Aorta (tissue), 5 donors: ENCODE data around the gene ENHO. TPM values are rescaled to one million over a fixed set of nuclear protein-coding genes. Genes with fewer than 3 reads are reported as not detected.
A peak's percentile ranks its signal among the peaks of the same experiment; 100 is the strongest.

ENCODE experiments used
- ATAC-seq: fragments of 200-7000 bp; cut with Tn5 transposase; one replicate; pipeline ENCODE4 v1.9.1; 2022; ENCODE audit warnings: moderate library complexity; ENCODE audit not compliant: low FRiP score
- DNase-seq, 2 donors: peaks; one replicate each; pipeline ENCODE4 v3.0.0-alpha.2; 2020
- H3K27ac ChIP-seq, 2 donors: one replicate each; pipeline ENCODE4 v1.5.1; 2013; ENCODE audit warnings: low read length in 2 of 2, mild to moderate bottlenecking in 2 of 2, moderate library complexity in 2 of 2, control low read depth in 1 of 2, inconsistent platforms in 1 of 2, low read depth in 1 of 2
- H3K27me3 ChIP-seq, 2 donors: one replicate each; pipeline ENCODE4 v1.6.1; 2013; ENCODE audit warnings: control low read depth in 1 of 2, low read length in 1 of 2, mild to moderate bottlenecking in 1 of 2, moderate library complexity in 1 of 2; ENCODE audit not compliant: insufficient read depth in 2 of 2, control insufficient read depth in 1 of 2
- H3K36me3 ChIP-seq, 2 donors: one replicate each; pipeline ENCODE4 v1.6.1; 2013; ENCODE audit warnings: control low read depth in 1 of 2, low read length in 1 of 2, mild to moderate bottlenecking in 1 of 2; ENCODE audit not compliant: insufficient read depth in 2 of 2, control insufficient read depth in 1 of 2
- H3K4me1 ChIP-seq, 2 donors: one replicate each; pipeline ENCODE4 v1.6.1; 2013; ENCODE audit warnings: low read length in 2 of 2, control low read depth in 1 of 2, mild to moderate bottlenecking in 1 of 2, moderate library complexity in 1 of 2; ENCODE audit not compliant: insufficient read depth in 2 of 2, control insufficient read depth in 1 of 2
- H3K4me3 ChIP-seq, 2 donors: one replicate each; pipeline ENCODE4 v1.5.1; 2013; ENCODE audit warnings: low read length in 2 of 2, control low read depth in 1 of 2, mild to moderate bottlenecking in 1 of 2
- H3K9me3 ChIP-seq: one replicate; pipeline ENCODE4 v1.6.1; 2013; ENCODE audit warnings: mild to moderate bottlenecking, low read length; ENCODE audit not compliant: control insufficient read depth
- WGBS, 2 donors: extraction: QIAGEN DNeasy Blood & Tissue Kit; methylation state at CpG; one replicate each; pipeline ENCODE4 v1.1.7; 2013; 5-methylcytosine and 5-hydroxymethylcytosine counted together
- intact Hi-C, 2 donors: fragments of 100-400 bp; cut with DNase I; formaldehyde crosslinking; loops; one replicate each; pipeline versions ENCODE4 v1.14.2 to v1.15.0; 2022
- polyA plus RNA-seq, 2 donors: library from polyadenylated mRNA; stranded (reverse); fragments of 200-250 nt; gene quantifications; one replicate each; pipeline ENCODE4 v1.2.3, GENCODE V29; 2013
- total RNA-seq, 2 donors: library from RNA; stranded (reverse); fragmentation: NEBNext Ultra II Directional; extraction: Animal tissue kit (Norgen Biotek cat#: 25700); gene quantifications; one replicate each; pipeline ENCODE4 v1.2.1, GENCODE V29; 2021
- donor health status: healthy with polysubstance abuse.
- donor health status: Bipolar disorder and iron deficiency.
- donor health status: DM: no; HTN: no; CAD: no.
- donor health status: DM: no; HTN: no; CAD: no.
- donor health status: DM: yes; HTN: yes; CAD: no.

Gene ENHO
- total and polyA plus RNA-seq, 4 donors = not detected

DNA sequence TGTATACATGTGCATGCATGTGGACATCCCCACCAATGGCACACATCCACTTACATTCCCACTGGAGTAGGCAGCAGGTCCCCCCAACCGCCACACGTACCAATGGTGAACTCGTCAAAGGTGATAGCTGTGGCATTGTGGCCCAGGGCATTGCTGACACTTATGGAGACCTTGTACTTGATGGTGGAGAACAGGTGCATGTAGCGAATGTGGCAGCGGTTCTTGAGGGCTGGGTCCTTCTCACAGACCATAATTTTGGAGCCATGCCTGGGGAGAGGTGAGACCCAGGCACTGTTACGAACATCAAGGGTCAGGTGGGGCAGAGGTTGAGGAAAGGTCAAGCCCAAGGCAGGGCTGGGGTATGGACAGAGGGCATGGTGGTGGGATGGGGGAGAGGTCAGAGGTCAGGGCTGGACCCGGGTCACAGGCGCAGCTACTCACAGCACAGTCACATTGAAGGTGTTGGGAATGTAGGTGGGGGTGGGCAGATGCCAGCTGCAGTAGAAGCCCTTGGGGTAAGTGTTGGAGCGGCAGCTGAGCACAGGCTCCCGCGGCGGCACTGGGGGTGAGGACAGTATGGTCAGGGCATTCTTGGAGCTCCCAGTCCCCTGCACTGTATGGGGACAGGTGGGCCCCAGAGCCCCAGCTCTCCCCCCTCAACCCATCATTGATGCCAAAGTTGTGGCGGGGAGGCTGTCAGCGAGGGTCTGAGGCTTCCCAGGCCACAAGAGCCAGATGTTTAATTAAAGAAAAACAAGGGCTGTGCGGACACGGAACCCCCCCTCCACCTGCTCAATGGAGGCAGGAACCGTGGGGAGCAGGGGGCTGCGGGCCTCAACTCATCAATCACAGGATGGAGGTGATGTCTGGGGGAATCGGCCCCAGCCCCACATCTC, 34.9 kb upstream of the ENHO start:
- no peak for ATAC-seq
- WGBS, 2 donors = 72% methylated on average over 19 of the region's 19 CpGs
- no peak overlapping the region for H3K27ac ChIP-seq

DNA sequence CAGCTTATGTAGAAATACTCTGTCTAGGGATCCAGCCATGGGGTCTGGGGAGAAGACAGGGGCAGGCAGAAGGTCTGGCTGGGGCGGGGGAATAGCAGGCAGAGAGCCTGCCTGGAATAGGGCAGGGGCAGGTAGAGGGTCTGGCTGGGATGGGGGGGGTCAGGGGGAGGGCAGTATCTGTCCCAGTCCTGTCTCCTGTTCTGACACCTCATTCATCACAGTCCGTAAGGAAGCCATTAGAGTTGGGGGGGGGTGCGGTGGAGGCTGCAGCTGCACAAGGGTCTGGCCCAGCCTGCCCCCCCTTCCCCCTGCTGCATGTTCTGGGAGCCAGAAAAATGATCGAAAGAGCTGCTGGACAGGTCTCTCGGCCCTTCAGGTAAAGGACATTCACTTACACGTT, 34.2 kb upstream of the ENHO start:
- H3K4me3 ChIP-seq = no peak overlapping the region
- peak; percentile 15 for DNase-seq
- H3K27ac ChIP-seq = no peak overlapping the region
- intact Hi-C loops = no loop called here
- H3K27me3 ChIP-seq = no peaks in the 10 kb centered on the region
- WGBS, 2 donors = 70 to 77% methylated on average over 6 of the region's 6 CpGs
- no peak for ATAC-seq
- no peaks in the 10 kb centered on the region for H3K4me1 ChIP-seq
- no peaks in the 10 kb centered on the region for H3K9me3 ChIP-seq
- no peaks in the 10 kb centered on the region for H3K36me3 ChIP-seq

More for the DNA sequence above, 34.9 kb upstream of the ENHO start:
- H3K4me3 ChIP-seq = no peak overlapping the region
- peaks cover 2% of the 10 kb centered on the region for H3K9me3 ChIP-seq
- no peaks in the 10 kb centered on the region for H3K36me3 ChIP-seq
- H3K27me3 ChIP-seq = no peaks in the 10 kb centered on the region
- DNase-seq = peak; percentile 40 to 60
- no peaks in the 10 kb centered on the region for H3K4me1 ChIP-seq
- intact Hi-C loops = loop anchor here in 1 of 2 donors (2.0 kb wide), 1 partner anchor 33 kb away; no protein-coding TSS in a partner anchor

DNA sequence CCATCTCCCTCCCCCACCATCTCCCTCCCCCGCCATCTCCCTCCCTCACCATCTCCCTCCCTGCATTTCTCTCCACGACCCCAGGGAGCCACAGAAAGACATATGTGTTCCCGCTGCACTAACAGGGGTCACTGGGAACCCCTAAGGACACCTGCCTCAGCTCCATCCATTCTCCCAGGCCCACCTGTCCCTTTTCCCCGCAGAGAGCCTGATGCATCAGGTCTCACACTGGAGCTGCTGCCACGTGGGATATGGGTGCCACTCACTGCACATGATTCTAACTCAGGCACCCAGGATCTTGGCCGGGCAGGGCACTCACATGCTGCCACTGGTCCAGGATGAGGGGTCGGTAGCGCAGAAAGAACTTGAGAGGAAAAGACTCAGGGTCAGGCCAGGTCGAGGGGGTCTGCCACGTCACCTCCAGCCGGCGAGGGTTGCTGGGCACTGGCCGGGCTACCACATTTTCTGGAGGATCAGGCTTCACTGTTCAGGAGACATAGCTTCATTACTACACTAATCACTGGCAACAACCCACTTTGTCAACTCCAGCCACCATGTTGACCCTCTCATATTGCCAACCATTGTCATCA, 33.2 kb upstream of the ENHO start:
- no peak overlapping the region for H3K27ac ChIP-seq
- no peaks in the 10 kb centered on the region for H3K27me3 ChIP-seq
- intact Hi-C loops = no loop called here
- no peaks in the 10 kb centered on the region for H3K4me1 ChIP-seq
- H3K36me3 ChIP-seq = no peaks in the 10 kb centered on the region
- H3K9me3 ChIP-seq = no peaks in the 10 kb centered on the region
- no peak overlapping the region for H3K4me3 ChIP-seq
- ATAC-seq = no peak
- DNase-seq = peak; percentile 20 to 27
- 87 to 89% methylated on average over 11 to 13 of the region's 13 CpGs for WGBS, 2 donors

DNA sequence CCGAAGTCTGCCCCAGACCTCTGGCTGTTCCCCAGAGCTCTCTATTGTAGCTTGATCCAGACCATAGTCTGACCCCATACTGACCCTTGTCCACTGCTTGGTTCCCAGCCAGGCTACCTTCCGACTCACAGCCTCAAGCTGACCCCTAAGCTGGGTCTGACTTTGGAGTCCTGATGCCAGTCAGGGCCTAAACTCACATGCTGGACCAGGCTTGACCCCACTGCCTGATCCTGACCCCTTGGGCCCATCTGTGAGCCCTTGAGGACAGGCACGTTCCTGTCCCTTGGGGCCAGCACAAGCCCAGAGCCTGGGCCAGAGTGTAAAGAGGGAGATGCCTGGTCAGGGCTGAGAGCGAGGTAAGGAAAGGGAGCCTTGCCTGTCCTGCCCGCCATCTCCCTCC, 32.7 kb upstream of the ENHO start:
- no peaks in the 10 kb centered on the region for H3K4me1 ChIP-seq
- H3K36me3 ChIP-seq = no peaks in the 10 kb centered on the region
- H3K27me3 ChIP-seq = no peaks in the 10 kb centered on the region
- no peaks in the 10 kb centered on the region for H3K9me3 ChIP-seq
- WGBS, 2 donors = 84 to 89% methylated on average over 4 to 5 of the region's 5 CpGs
- H3K27ac ChIP-seq = no peak overlapping the region
- DNase-seq = peak; percentile 28 to 29
- intact Hi-C loops = no loop called here
- H3K4me3 ChIP-seq = no peak overlapping the region
- no peak for ATAC-seq

DNA sequence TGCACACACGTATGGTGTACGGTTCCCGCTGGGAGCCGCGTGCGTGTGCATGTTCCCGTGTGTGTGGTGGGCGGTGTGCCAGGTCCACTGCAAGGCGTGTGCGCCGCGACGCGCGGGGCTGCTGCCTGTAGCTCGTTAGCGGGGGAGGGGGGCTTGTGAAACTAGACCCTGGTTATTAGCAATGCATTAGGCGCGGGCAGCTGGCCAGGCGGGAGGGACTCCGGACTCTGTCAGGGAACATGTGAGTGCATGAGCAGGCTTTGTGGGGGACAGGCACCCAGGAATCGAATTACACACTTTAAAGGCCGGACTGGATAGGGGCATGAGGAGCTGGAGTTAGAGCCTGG, 32.2 kb upstream of the ENHO start:
- Histone ChIP-seq H3K27ac (no peak overlapping the region), H3K27me3 (no peaks in the 10 kb centered on the region), H3K4me3 (no peak overlapping the region), H3K4me1 (no peaks in the 10 kb centered on the region), H3K9me3 (no peaks in the 10 kb centered on the region), H3K36me3 (no peaks in the 10 kb centered on the region)
- intact Hi-C loops = no loop called here
- ATAC-seq (no peak), DNase-seq (peak; percentile 42 to 78)
- WGBS, 2 donors = 37 to 55% methylated on average over 23 of the region's 23 CpGs

DNA sequence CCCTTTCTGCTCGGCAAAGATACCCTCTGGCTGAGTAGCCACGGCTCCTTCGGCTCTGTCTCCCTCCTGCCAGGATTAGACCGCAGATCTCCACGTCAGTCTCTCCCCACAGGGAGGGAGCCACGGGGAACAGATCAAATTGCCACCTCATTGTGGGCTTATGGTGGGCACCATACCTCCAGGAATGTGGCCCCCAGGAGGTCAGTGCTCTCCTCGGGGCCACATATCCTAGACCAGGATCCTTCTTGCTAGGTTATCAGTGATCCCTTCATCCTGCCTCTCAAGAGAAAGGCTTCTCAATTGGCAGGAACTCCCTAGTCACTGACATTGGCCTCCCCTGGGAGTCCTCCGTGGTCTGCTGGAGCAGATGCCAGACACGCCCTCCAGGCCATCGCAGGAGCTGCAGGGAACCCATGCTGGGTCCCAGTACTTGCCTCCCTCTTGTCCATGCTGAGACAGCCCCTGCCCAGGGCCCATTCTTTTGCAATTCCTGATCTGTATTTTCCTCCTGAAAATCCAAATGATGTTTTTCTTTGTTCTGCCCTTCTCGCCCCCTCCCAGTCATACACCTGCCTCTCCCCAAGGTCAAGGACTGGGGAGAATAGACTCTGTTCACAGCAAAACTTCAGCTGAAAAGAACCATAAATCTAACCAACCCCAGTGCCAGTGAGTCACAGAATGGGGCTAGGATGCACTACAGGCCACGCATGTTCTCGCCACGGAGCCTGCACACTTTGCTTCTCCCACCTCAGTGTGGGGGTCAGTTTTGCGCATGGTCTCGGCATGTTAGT, 31.6 kb upstream of the ENHO start:
- DNase-seq (peak; percentile 33 to 40), ATAC-seq (no peak)

DNA sequence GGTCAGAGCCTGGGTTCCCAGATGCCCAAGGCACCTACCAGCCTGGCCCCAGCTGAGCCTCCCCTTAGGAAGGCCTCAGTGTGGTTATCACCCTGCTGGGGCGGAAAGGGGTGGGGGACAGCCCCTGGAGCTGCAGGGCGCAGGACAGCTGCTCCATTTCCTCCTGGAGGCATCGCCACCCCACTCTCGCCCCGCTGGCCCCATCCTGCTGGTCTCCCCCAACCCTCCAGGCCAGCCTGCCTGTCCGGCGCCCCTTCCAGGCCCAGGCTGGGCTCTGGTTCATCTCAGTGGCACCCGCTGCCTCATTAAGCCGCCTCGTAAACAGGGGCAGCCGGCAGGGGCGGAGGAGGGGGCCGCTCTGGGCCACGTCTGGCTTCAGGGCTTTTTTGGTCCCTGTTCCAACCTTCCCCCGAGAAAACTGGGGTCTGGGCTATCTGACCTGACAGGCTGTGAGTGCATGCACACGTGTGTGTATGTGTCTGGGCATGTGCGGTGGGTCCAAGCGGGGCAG, 30.8 kb upstream of the ENHO start:
- WGBS, 2 donors = 91 to 92% methylated on average over 18 of the region's 18 CpGs
- H3K36me3 ChIP-seq = no peaks in the 10 kb centered on the region
- H3K27ac ChIP-seq = no peak overlapping the region
- no peaks in the 10 kb centered on the region for H3K4me1 ChIP-seq
- H3K27me3 ChIP-seq = no peaks in the 10 kb centered on the region
- H3K4me3 ChIP-seq = no peak overlapping the region
- DNase-seq (peak; percentile 13 to 57), ATAC-seq (no peak)
- H3K9me3 ChIP-seq = no peaks in the 10 kb centered on the region
- intact Hi-C loops = no loop called here

More for the DNA sequence above, 31.6 kb upstream of the ENHO start:
- intact Hi-C loops = no loop called here
- no peak overlapping the region for H3K27ac ChIP-seq
- no peaks in the 10 kb centered on the region for H3K36me3 ChIP-seq
- H3K4me3 ChIP-seq = no peak overlapping the region
- H3K27me3 ChIP-seq = no peaks in the 10 kb centered on the region
- H3K4me1 ChIP-seq = no peaks in the 10 kb centered on the region
- WGBS, 2 donors = 70% methylated on average over 16 of the region's 16 CpGs
- H3K9me3 ChIP-seq = no peaks in the 10 kb centered on the region

DNA sequence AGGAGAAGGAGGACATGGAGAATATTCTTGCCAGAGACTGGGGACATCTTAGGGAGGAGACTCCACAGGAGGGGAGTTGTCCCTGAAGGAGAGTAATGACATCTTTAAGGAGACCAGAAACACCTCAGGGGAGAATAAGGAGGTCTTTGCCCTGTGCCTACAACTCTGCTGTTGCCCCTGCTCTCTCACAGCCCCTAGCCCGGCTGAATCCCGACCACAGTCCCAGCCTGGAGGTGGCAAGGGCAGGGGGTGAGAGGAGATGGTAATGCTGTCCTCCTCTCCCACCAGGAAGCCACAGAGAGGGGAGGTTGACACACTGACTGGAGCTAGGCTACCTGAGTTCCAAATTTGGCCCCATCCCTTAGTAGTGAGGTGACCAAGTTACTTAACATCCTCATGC, 30.2 kb upstream of the ENHO start:
- Histone ChIP-seq H3K27me3 (no peaks in the 10 kb centered on the region), H3K4me1 (no peaks in the 10 kb centered on the region), H3K9me3 (no peaks in the 10 kb centered on the region), H3K4me3 (no peak overlapping the region), H3K27ac (no peak overlapping the region), H3K36me3 (no peaks in the 10 kb centered on the region)
- 94% methylated on average over 2 of the region's 2 CpGs for WGBS, 2 donors
- DNase-seq = peak in 1 of 2 donors; percentile 24
- intact Hi-C loops = no loop called here
- no peak for ATAC-seq
